ENCODE measurements around the gene CPNE2.
"Not testable (repeated sequence)": the region's sequence is repeated elsewhere in the genome, so short reads cannot be mapped to it uniquely, and the experiment has no call there.

GRCh38 chr16:57099965-57100364 lies 7.6 kb downstream of the CPNE2 start:
- TF ChIP-seq, protein P1, sequence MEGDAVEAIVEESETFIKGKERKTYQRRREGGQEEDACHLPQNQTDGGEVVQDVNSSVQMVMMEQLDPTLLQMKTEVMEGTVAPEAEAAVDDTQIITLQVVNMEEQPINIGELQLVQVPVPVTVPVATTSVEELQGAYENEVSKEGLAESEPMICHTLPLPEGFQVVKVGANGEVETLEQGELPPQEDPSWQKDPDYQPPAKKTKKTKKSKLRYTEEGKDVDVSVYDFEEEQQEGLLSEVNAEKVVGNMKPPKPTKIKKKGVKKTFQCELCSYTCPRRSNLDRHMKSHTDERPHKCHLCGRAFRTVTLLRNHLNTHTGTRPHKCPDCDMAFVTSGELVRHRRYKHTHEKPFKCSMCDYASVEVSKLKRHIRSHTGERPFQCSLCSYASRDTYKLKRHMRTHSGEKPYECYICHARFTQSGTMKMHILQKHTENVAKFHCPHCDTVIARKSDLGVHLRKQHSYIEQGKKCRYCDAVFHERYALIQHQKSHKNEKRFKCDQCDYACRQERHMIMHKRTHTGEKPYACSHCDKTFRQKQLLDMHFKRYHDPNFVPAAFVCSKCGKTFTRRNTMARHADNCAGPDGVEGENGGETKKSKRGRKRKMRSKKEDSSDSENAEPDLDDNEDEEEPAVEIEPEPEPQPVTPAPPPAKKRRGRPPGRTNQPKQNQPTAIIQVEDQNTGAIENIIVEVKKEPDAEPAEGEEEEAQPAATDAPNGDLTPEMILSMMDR (IDR thresholded peaks at IDR 0.05): not testable (repeated sequence)
- not testable (repeated sequence) for TF ChIP-seq POLR2A, EP300, POLR2AphosphoS5 (IDR thresholded peaks at IDR 0.05)

Measured in upper lobe of left lung (tissue), 4 donors.